Endothelial cell of umbilical vein (primary cell): ENCODE data around the gene ZNF644. TPM values are rescaled to one million over a fixed set of nuclear protein-coding genes. Genes with fewer than 3 reads are reported as not detected.

ENCODE experiments used
- BruUV-seq: library from RNA; stranded (reverse); fragments of 400-500 nt; replicated peaks from 2 replicates; lab custom pipeline; 2021; lab: Mats Ljungman, UMichigan
- CTCF ChIA-PET: fragments of 300-600, 350-600 bp; sonication (Branson Sonifier 250); formaldehyde crosslinking; loops from one replicate; lab custom pipeline; 2021; ENCODE audit warnings: antibody characterized with exemption, inconsistent platforms; lab: Charles Lee
- POLR2A ChIA-PET: fragments of 300-600, 350-600 bp; sonication (Branson Sonifier 250); formaldehyde crosslinking; loops from one replicate; lab custom pipeline; 2021; ENCODE audit warnings: antibody characterized with exemption, inconsistent platforms; lab: Charles Lee
- DNase-seq: peaks from one replicate; pipeline ENCODE4 v3.0.0-alpha.2; 2011; ENCODE audit warnings: low read depth, low spot score
- FAIRE-seq: peaks from 2 replicates; lab custom pipeline; 2011; peaks lifted over from hg19 to GRCh38; lab: Jason Lieb, UNC
- H2AFZ ChIP-seq: 2 replicates; pipeline ENCODE4 v1.6.0; 2012; ENCODE audit warnings: low read depth, low read length, control low read depth, inconsistent platforms
- H3K27ac ChIP-seq: 2 replicates; pipeline ENCODE4 v1.5.1; 2011; ENCODE audit warnings: low read depth, mild to moderate bottlenecking, control low read depth, low read length, moderate library complexity; ENCODE audit not compliant: insufficient read depth
- H3K27me3 ChIP-seq, 2 experiments: 2 replicates each; pipeline versions ENCODE4 v1.6.0 to v1.6.1; 2011; ENCODE audit warnings: low read length in 2 of 2, mixed read lengths in 1 of 2; ENCODE audit not compliant: control insufficient read depth in 2 of 2, insufficient read depth in 2 of 2
- H3K36me3 ChIP-seq, 2 experiments: 2 replicates in 1 of 2; 3 replicates in 1 of 2; pipeline ENCODE4 v1.5.1; 2011; ENCODE audit warnings: low read length in 2 of 2, mild to moderate bottlenecking in 1 of 2, moderate library complexity in 1 of 2; ENCODE audit not compliant: control insufficient read depth in 2 of 2, insufficient read depth in 2 of 2; ENCODE audit errors: extremely low read depth in 1 of 2
- H3K4me1 ChIP-seq: 3 replicates; pipeline ENCODE4 v1.5.1; 2011; ENCODE audit warnings: mild to moderate bottlenecking, low read length; ENCODE audit not compliant: control insufficient read depth, insufficient read depth; ENCODE audit errors: extremely low read depth
- H3K4me2 ChIP-seq: 2 replicates; pipeline ENCODE4 v1.6.1; 2011; ENCODE audit warnings: low read length, control low read depth, mixed read lengths; ENCODE audit not compliant: insufficient read depth
- H3K4me3 ChIP-seq, 3 experiments: fragments of 200-600 bp in 1 of 3; sonication (generic), shearing (Covaris generic) in 1 of 3; replicated peaks in 1 of 3; 2 replicates each; pipeline ENCODE4 v1.5.1; 2011 to 2016; ENCODE audit warnings: control low read depth in 3 of 3, low read length in 3 of 3, mild to moderate bottlenecking in 2 of 3, inconsistent platforms in 1 of 3, low read depth in 1 of 3, moderate library complexity in 1 of 3; ENCODE audit not compliant: insufficient read depth in 1 of 3
- H3K79me2 ChIP-seq: 2 replicates; pipeline ENCODE4 v1.6.0; 2012; ENCODE audit warnings: low read length, inconsistent platforms; ENCODE audit not compliant: control insufficient read depth, insufficient read depth
- H3K9ac ChIP-seq: replicated peaks from 2 replicates; pipeline ENCODE3; 2011; ENCODE audit warnings: low read length, control low read depth; ENCODE audit not compliant: insufficient read depth; ENCODE audit errors: extremely low read depth
- H3K9me1 ChIP-seq: replicated peaks from 3 replicates; pipeline ENCODE4 v1.6.0; 2011; ENCODE audit warnings: mild to moderate bottlenecking, low read length; ENCODE audit not compliant: control insufficient read depth, insufficient read depth; ENCODE audit errors: extremely low read depth
- H3K9me3 ChIP-seq: replicated peaks from 2 replicates; pipeline ENCODE4 v1.5.1; 2012; ENCODE audit warnings: low read length, inconsistent platforms; ENCODE audit not compliant: control insufficient read depth, insufficient read depth
- H4K20me1 ChIP-seq: replicated peaks from 2 replicates; pipeline ENCODE3; 2011; ENCODE audit warnings: mild to moderate bottlenecking, low read length; ENCODE audit not compliant: control insufficient read depth, insufficient read depth; ENCODE audit errors: extremely low read depth
- CTCF ChIP-seq, 2 donors: IDR thresholded peaks; 1 replicate in 1 of 2; 2 replicates in 1 of 2; pipeline ENCODE4 v1.5.1; 2011; ENCODE audit warnings: low read length in 2 of 2, mild to moderate bottlenecking in 2 of 2, moderate library complexity in 2 of 2, control low read depth in 1 of 2, inconsistent platforms in 1 of 2, low read depth in 1 of 2; ENCODE audit not compliant: insufficient read depth in 1 of 2; ENCODE audit errors: extremely low read depth in 1 of 2
- EZH2 ChIP-seq: IDR thresholded peaks from 2 replicates; pipeline ENCODE4 v1.6.1; 2012; ENCODE audit warnings: borderline replicate concordance, low read depth, mild to moderate bottlenecking, moderate library complexity, low read length, inconsistent platforms; ENCODE audit not compliant: severe bottlenecking
- FOS ChIP-seq: IDR thresholded peaks from 2 replicates; pipeline ENCODE4 v1.6.1; 2011; ENCODE audit warnings: mild to moderate bottlenecking, low read length, moderate library complexity, borderline replicate concordance; ENCODE audit not compliant: insufficient read depth
- GATA2 ChIP-seq: IDR thresholded peaks from 2 replicates; pipeline ENCODE4 v1.7.0; 2011; ENCODE audit warnings: low read depth, mild to moderate bottlenecking, moderate library complexity, mixed read lengths, low read length; ENCODE audit not compliant: insufficient read length, insufficient read depth
- JUN ChIP-seq: IDR thresholded peaks from 2 replicates; pipeline ENCODE4 v1.6.1; 2011; ENCODE audit warnings: borderline replicate concordance, low read depth; ENCODE audit not compliant: insufficient read length, insufficient read depth
- MAX ChIP-seq: IDR thresholded peaks from 2 replicates; pipeline ENCODE4 v1.6.1; 2011; ENCODE audit not compliant: insufficient read depth, insufficient read length
- MYC ChIP-seq: IDR thresholded peaks from one replicate; pipeline ENCODE4 v1.6.1; 2011; ENCODE audit warnings: mild to moderate bottlenecking, low read depth, low read length
- POLR2A ChIP-seq: IDR thresholded peaks from 2 replicates; pipeline ENCODE4 v1.6.1; 2012; ENCODE audit warnings: low read depth, mild to moderate bottlenecking, control low read depth, low read length
- POLR2AphosphoS5 ChIP-seq: IDR thresholded peaks from 2 replicates; pipeline ENCODE4 v1.6.1; 2012; ENCODE audit warnings: low read depth, mild to moderate bottlenecking, control low read depth, low read length, moderate library complexity; ENCODE audit not compliant: insufficient read depth
- dilution Hi-C: fragments of 300-500 bp; cut with MboI; formaldehyde crosslinking; loops from one replicate; pipeline ENCODE4 v1.15.0; 2019; ENCODE audit warnings: low sequenced_read_pairs; ENCODE audit not compliant: extremely low pct_ligation_motif_present
- intact Hi-C: fragments of 100-400 bp; cut with micrococcal nuclease; formaldehyde crosslinking; loops from one replicate; pipeline ENCODE4 v1.10.0; 2022
- polyA plus RNA-seq, 4 experiments: library from polyadenylated mRNA; depleted of rRNA in 3 of 4; stranded (reverse) in 3 of 4; unstranded in 1 of 4; fragments of >200 nt; gene quantifications; 2 replicates each; pipeline versions ENCODE4 v1.2.1 to v1.2.3, GENCODE V29; 2011 to 2012; ENCODE audit warnings: missing spikeins in 1 of 4
- total RNA-seq: library from RNA; stranded (reverse); gene quantifications from 2 replicates; pipeline ENCODE4 v1.2.3, GENCODE V29; 2021

ZNF644 gene
- total and polyA plus RNA-seq, 2 donors (not counting 3 experiments of a cell fraction or from before 2014, with no cell fraction given), result 7.2 to 47.0 TPM

- ChIA-PET CTCF (interaction anchor here (1.0 to 1.9 kb wide), 2 partner anchors 10 to 316 kb away, joined by 4 read pairs; no protein-coding TSS in a partner anchor), POLR2A (no interaction called here)
- no TSS peak for BruUV-seq
- DNase-seq (no peak), FAIRE-seq (no peak)
- H3K4me1 ChIP-seq, result no peaks in the 10 kb centered on the region
- H3K4me2 ChIP-seq, result no peak overlapping the region
- no peak overlapping the region for H3K9ac ChIP-seq
- intact Hi-C loops (no loop called here), dilution Hi-C loops (no loop called here)
- no peaks in the 10 kb centered on the region for H3K9me3 ChIP-seq
- H2AFZ ChIP-seq, result no peak overlapping the region
- H3K79me2 ChIP-seq, result no peaks in the 10 kb centered on the region
- H3K9me1 ChIP-seq, result no peaks in the 10 kb centered on the region
- no peaks in the 10 kb centered on the region for H3K36me3 ChIP-seq
- H3K27me3 ChIP-seq, result peaks cover under 1 to 2% of the 10 kb centered on the region in 2 experiments
- TF ChIP-seq EZH2 (no peak), POLR2AphosphoS5 (no peak), MYC (no peak), POLR2A (no peak), JUN (no peak), MAX (no peak), CTCF (IDR thresholded peaks at IDR 0.05; ENCODE audit: extremely low read depth in 1 of 2, insufficient read depth in 1 of 2, low read depth in 1 of 2, low read length in 2 of 2) (no peak), FOS (no peak), GATA2 (no peak)
- no peak overlapping the region for H3K27ac ChIP-seq
- no peak overlapping the region for H3K4me3 ChIP-seq
- no peaks in the 10 kb centered on the region for H4K20me1 ChIP-seq
These were observed 15.3 kb upstream of the ZNF644 start for GRCh38 chr1:91036894-91037829.
